G401.6 (cell line): ENCODE data around the gene ILKAP.

Experiments used
- FAIRE-seq: peaks from 2 replicates; lab custom pipeline; 2012; peaks lifted over from hg19 to GRCh38; lab: Jason Lieb, UNC

Gene ILKAP

GRCh38 chr2:238122287-238123217, 80.9 kb downstream of the ILKAP start:
- FAIRE-seq, result no peak

GRCh38 chr2:238121511-238122286, 81.8 kb downstream of the ILKAP start:
- FAIRE-seq, result no peak

- FAIRE-seq, result no peak
Measured at GRCh38 chr2:238120463-238121298, 82.8 kb downstream of the ILKAP start.
